LNCaP clone FGC (cell line): ENCODE measurements around the gene RPL18.

Experiments used
- DNase-seq: peaks from one replicate; pipeline ENCODE4 v3.0.0-alpha.2; 2011; ENCODE audit warnings: low read depth
- H3K4me3 ChIP-seq: 2 replicates; pipeline ENCODE4 v1.5.1; 2011; ENCODE audit warnings: mild to moderate bottlenecking, low read depth, low read length, control low read depth
- CTCF ChIP-seq: IDR thresholded peaks from 2 replicates; pipeline ENCODE4 v1.5.1; 2012; ENCODE audit warnings: mild to moderate bottlenecking; ENCODE audit not compliant: control insufficient read depth, insufficient read depth; ENCODE audit errors: extremely low read depth

The RPL18 gene

GRCh38 chr19:48618916-48619691, at the start of gene RPL18, which contains the start of gene SPHK2:
TSS of gene RPL18 (minus strand) at chr19:48619178. CDS start at chr19:48619143, 35 bp downstream.
TSS of gene SPHK2 (plus strand) at chr19:48619506. CDS start at chr19:48620515, 1,009 bp downstream.
- H3K4me3 ChIP-seq, result peak within 1 kb of the TSS; percentile 91
- 0 out of 2 replicates have a peak, but pooled peaks have one; percentile 1 for TF ChIP-seq CTCF
- peak; percentile 96 for DNase-seq

- no peak for DNase-seq
- no peak for TF ChIP-seq CTCF
Measured at GRCh38 chr19:48668761-48669160, 49.8 kb upstream of the RPL18 start.

GRCh38 chr19:48668332-48668731, 49.4 kb upstream of the RPL18 start:
- no peak overlapping the region for H3K4me3 ChIP-seq
- no peak for TF ChIP-seq CTCF
- no peak for DNase-seq

More at GRCh38 chr19:48668761-48669160, 49.8 kb upstream of the RPL18 start:
- H3K4me3 ChIP-seq, result no peak overlapping the region

GRCh38 chr19:48665786-48666185, 46.8 kb upstream of the RPL18 start:
- no peak for DNase-seq
- no peak overlapping the region for H3K4me3 ChIP-seq
- TF ChIP-seq CTCF, result no peak

- DNase-seq, result no peak
- H3K4me3 ChIP-seq, result no peak overlapping the region
- no peak for TF ChIP-seq CTCF
Measured at GRCh38 chr19:48664476-48664875, 45.5 kb upstream of the RPL18 start.

GRCh38 chr19:48663667-48664066, 44.7 kb upstream of the RPL18 start:
- no peak for TF ChIP-seq CTCF
- no peak overlapping the region for H3K4me3 ChIP-seq
- no peak for DNase-seq

- H3K4me3 ChIP-seq, result no peak overlapping the region
- no peak for TF ChIP-seq CTCF
- DNase-seq, result no peak
Measured at GRCh38 chr19:48661711-48662090, 42.7 kb upstream of the RPL18 start.
